GM12872 (cell line): Measurements from ENCODE around the gene KRT81.

Experiments
- TF ChIP-seq, protein P1 (sequence below): IDR thresholded peaks from 3 replicates; pipeline ENCODE4 v1.5.1; 2011; ENCODE audit warnings: low read depth, mild to moderate bottlenecking, low read length, moderate library complexity; ENCODE audit not compliant: insufficient read depth

Gene KRT81

DNA sequence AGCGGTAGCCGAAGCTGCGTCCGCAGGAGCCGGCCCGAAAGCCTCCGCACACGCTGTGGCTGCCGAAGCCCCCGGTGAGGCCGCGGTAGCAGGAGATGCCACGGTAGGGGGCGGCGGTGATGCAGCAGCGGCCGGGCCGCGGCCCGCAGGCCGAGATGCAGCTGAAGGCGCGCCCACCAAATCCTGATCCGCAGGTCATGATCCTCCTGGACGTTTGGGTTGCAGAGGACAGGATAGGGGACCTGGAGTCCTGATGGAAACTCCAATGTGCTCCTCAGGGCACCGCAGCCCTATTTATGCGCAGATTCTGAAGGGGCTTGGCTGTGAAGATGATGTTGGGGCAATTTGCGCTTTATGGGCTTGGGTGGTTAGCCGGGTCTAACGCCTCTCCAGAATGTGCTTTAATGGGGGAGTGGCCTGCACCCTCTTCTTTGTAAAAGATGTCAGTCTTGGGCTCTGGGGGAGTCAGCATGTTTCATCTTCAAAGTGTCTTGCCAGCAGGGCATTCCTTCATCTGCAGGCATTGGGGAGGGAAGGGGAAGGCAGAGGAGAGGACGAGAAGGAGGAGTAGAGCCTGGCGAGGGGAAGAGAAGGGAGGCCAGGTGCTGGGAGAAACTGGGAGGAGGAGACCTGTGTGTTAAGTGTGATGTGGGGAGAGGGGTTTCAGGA is at the start of gene KRT81:
Gene KRT81 (minus strand): TSS at position 268 of the 669 bp plus-strand sequence. CDS start 69 bp downstream, at position 199.
- TF ChIP-seq, protein P1, sequence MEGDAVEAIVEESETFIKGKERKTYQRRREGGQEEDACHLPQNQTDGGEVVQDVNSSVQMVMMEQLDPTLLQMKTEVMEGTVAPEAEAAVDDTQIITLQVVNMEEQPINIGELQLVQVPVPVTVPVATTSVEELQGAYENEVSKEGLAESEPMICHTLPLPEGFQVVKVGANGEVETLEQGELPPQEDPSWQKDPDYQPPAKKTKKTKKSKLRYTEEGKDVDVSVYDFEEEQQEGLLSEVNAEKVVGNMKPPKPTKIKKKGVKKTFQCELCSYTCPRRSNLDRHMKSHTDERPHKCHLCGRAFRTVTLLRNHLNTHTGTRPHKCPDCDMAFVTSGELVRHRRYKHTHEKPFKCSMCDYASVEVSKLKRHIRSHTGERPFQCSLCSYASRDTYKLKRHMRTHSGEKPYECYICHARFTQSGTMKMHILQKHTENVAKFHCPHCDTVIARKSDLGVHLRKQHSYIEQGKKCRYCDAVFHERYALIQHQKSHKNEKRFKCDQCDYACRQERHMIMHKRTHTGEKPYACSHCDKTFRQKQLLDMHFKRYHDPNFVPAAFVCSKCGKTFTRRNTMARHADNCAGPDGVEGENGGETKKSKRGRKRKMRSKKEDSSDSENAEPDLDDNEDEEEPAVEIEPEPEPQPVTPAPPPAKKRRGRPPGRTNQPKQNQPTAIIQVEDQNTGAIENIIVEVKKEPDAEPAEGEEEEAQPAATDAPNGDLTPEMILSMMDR: no peak

DNA sequence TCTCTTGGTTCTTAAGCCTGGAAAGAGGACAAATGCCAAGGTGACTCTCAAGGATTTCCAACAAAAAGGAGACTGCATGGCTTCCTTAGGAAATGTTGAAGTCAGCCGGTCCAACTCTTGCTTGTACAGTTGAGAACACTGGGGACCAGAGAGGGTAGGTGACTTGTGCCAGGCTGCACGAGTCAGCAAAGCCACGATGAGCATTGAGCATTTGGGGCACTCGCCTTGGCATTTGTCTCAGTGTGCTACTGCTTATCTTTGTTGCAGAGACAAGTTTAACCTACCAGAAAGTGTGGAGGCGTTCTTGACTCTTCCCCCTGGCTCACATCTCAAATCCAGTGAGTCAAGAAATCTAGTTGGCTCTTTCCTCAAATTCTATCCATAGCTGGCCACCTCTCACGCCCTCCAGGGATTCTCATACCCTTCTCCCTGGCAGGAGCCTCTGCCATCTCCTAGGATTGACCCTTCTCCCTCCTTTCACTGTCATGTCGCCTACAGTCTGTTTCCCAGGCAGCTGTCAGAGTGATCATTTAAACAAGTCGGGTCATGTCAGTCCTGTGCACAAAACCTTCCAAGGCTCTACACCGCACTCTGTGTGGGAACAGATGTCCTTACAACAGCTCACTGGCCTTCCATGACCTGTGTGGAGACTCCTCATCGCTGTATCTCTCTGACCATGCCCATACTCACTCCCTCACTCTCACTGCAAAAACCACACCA is 47.1 kb upstream of the KRT81 start:
- TF ChIP-seq, protein P1: no peak

DNA sequence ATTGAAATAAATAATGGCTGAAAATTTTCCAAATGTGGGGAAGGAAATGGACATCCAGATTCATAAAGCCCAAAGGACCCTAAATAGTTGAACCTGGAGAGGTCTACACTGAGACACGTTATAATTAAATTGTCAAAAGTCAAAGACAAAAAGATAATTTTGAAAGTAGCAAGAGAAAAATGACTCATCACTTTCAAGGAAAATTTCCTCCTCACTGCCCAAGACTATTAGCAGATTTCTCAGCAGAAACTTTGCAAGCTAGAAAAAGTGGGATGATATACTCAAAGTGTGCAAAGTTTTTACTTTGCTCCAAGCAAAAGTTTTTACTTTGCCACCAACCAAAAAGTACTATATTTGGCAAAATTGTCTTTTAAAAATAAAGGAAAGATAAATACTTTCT is 45.7 kb upstream of the KRT81 start:
- TF ChIP-seq, protein P1: no peak

DNA sequence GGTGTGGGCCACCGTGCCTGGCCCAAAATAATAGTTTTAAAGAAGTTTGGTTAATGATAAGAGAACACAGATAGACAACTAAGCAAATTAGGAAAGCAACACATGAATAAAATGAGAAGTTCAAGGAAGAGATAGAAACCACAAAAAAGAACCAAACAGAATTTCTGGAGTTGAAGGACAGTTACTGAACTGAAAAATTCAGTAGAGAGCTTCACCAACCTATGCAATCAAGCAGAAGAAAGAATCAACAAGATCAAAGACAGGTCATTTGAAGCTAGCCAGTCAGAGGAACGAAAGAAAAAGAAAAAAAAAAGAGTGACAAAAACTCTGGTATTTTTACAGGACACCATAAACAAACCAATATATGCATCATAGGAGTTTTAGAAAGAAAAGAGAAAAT is 45.3 kb upstream of the KRT81 start:
- TF ChIP-seq, protein P1: no peak

DNA sequence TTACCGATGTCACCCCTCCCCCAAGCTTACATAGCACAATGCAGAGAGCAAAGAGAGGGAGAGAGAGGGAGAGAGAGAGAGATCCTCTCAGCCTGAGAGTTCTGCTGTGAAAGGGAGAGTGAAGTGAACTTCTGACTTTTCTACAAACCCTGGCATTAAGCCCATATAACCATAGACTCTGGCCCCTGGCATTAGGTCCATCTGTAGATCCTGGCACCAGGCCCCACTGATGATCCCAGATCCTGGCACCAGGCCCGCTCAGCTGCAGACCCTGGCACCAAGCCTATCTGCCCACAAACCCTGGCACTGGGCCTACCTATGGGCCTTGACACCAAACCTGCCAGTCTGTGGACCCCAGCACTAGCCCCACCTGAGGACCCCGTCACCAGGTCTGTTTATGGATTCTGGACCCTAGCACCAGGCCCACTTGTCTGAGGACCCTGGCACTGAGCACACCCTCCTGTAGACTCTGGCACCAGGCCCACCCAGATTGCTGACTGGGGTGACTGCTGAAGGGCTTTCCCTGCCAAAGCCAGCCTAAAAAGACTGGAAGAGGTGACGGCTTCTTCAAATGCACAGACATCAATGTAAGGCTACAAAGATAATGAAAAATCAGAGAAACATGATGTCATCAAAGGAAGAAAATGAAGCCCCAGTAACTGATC is 44.4 kb upstream of the KRT81 start:
- TF ChIP-seq, protein P1: no peak

DNA sequence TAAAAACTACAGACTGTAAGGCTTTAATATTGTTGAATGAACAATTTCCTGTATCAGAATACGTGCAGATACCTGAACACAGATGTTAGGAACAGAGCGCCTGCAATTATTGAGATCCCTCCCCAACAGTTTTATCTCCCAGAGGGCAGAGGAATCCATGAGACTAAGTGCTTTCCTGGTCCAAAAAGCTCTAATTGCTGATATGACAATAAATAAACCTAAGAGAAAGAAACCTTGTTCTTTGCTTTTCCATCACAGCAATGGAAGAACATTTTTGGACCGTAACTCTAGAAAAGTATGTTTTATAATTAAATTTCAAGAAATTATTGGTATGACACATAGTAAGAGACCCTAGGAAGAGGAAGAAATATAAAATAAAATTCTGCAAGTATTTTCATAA is 42.9 kb upstream of the KRT81 start:
- TF ChIP-seq, protein P1: no peak

DNA sequence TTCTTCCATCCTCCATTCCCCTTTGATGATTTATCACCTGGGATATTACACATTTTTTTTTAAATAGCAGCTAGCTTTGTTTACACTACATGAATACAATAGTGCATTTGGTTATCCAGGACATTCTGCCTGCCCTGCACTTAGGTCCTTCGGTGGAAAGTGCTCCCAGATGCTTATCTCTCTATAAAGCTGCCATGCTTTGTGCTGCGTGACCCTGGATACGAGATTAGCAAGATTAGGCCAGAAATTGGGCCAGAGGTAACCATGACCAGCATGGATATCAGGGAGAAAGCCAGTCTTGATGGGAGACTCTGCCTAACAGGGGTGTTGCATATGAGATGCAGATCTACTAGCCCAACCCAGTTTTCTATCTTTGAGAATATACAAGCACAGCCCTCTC is 42.0 kb upstream of the KRT81 start:
- TF ChIP-seq, protein P1: no peak
